GM23338 (cell line): ENCODE measurements around the gene RNF207. TPM values are rescaled to one million over a fixed set of nuclear protein-coding genes. Genes with fewer than 3 reads are reported as not detected.

ENCODE experiments used
- ATAC-seq: fragments of 200-7000 bp; cut with Tn5 transposase; 3 replicates; pipeline ENCODE4 v1.9.1; 2020
- DNase-seq: peaks from one replicate; pipeline ENCODE4 v3.0.0-alpha.2; 2015; ENCODE audit warnings: low spot score
- H2AFZ ChIP-seq: fragments of 200-600 bp; sonication (generic); 2 replicates; pipeline ENCODE4 v1.8.0; 2016; ENCODE audit warnings: antibody characterized with exemption, mild to moderate bottlenecking, moderate library complexity
- H3F3A ChIP-seq: fragments of 200-600 bp; sonication (generic); replicated peaks from 2 replicates; pipeline ENCODE4 v1.8.0; 2017; ENCODE audit warnings: antibody characterized with exemption, mixed run types, low read depth
- H3K27ac ChIP-seq: fragments of 200-600 bp; sonication (generic); 2 replicates; pipeline ENCODE4 v1.6.1; 2016; ENCODE audit warnings: low read depth
- H3K27me3 ChIP-seq: fragments of 200-600 bp; sonication (generic); 2 replicates; pipeline ENCODE4 v1.8.0; 2016; ENCODE audit warnings: mild to moderate bottlenecking, mixed run types, moderate library complexity; ENCODE audit not compliant: insufficient read depth
- H3K36me3 ChIP-seq: fragments of 200-600 bp; sonication (generic); 2 replicates; pipeline ENCODE4 v1.8.0; 2016; ENCODE audit warnings: mild to moderate bottlenecking; ENCODE audit not compliant: insufficient read depth
- H3K4me1 ChIP-seq: fragments of 200-600 bp; sonication (generic); 2 replicates; pipeline ENCODE4 v1.8.0; 2016; ENCODE audit warnings: mild to moderate bottlenecking, moderate library complexity; ENCODE audit not compliant: insufficient read depth
- H3K4me2 ChIP-seq: fragments of 200-600 bp; sonication (generic); 2 replicates; pipeline ENCODE4 v1.7.1; 2017; ENCODE audit warnings: mixed run types
- H3K4me3 ChIP-seq: fragments of 200-600 bp; sonication (generic); 2 replicates; pipeline ENCODE4 v1.6.1; 2016; ENCODE audit warnings: mixed run types
- H3K79me2 ChIP-seq: fragments of 200-600 bp; sonication (generic); replicated peaks from 2 replicates; pipeline ENCODE4 v1.8.0; 2017; ENCODE audit warnings: mild to moderate bottlenecking; ENCODE audit not compliant: insufficient read depth
- H3K9me2 ChIP-seq: fragments of 200-600 bp; sonication (generic); 2 replicates; pipeline ENCODE4 v1.8.0; 2017; ENCODE audit not compliant: insufficient read depth
- H4K20me1 ChIP-seq: fragments of 200-600 bp; sonication (generic); replicated peaks from 2 replicates; pipeline ENCODE4 v1.8.0; 2017; ENCODE audit warnings: mild to moderate bottlenecking; ENCODE audit not compliant: insufficient read depth
- H3K27ac Mint-ChIP-seq: 2 replicates; pipeline ENCODE4 v1.8.0; 2020; ENCODE audit warnings: inconsistent platforms, mild to moderate bottlenecking, moderate library complexity, mixed read lengths
- H3K27me3 Mint-ChIP-seq: 3 replicates; pipeline ENCODE4 v1.8.0; 2022; ENCODE audit warnings: low read depth, mild to moderate bottlenecking, moderate library complexity, mixed read lengths, inconsistent platforms; ENCODE audit not compliant: insufficient read depth, poor library complexity
- H3K36me3 Mint-ChIP-seq: 3 replicates; pipeline ENCODE4 v1.8.0; 2021; ENCODE audit warnings: low read depth, mild to moderate bottlenecking, inconsistent platforms, moderate library complexity, mixed read lengths
- H3K4me1 Mint-ChIP-seq: 3 replicates; pipeline ENCODE4 v1.8.0; 2020; ENCODE audit warnings: mild to moderate bottlenecking, inconsistent platforms, mixed read lengths
- H3K4me3 Mint-ChIP-seq: 3 replicates; pipeline ENCODE4 v1.8.0; 2021; ENCODE audit warnings: moderate library complexity, mild to moderate bottlenecking, inconsistent platforms, mixed read lengths
- H3K9me3 Mint-ChIP-seq: 3 replicates; pipeline ENCODE4 v1.8.0; 2020; ENCODE audit warnings: moderate library complexity, mild to moderate bottlenecking, inconsistent platforms, mixed read lengths
- CTCF ChIP-seq, 2 experiments: fragments of 200-600 bp in 1 of 2; sonication (generic) in 1 of 2; conservative IDR thresholded peaks; 2 replicates each; pipeline versions ENCODE4 v1.5.1 to v1.6.1; 2016 to 2017; ENCODE audit warnings: antibody characterized with exemption in 2 of 2, low read depth in 2 of 2, mild to moderate bottlenecking in 2 of 2, moderate library complexity in 1 of 2
- EZH2 ChIP-seq: fragments of 200-600 bp; sonication (generic); IDR thresholded peaks from one replicate; pipeline ENCODE4 v1.8.0; 2017; ENCODE audit warnings: antibody characterized with exemption, mild to moderate bottlenecking, low read depth; ENCODE audit not compliant: unreplicated experiment
- EZH2phosphoT487 ChIP-seq: fragments of 200-600 bp; sonication (generic); IDR thresholded peaks from one replicate; pipeline ENCODE4 v1.8.1; 2018; ENCODE audit warnings: antibody characterized with exemption; ENCODE audit not compliant: unreplicated experiment
- JUNB ChIP-seq: IDR thresholded peaks from one replicate; pipeline ENCODE4 v1.6.1; 2016; ENCODE audit warnings: antibody characterized with exemption; ENCODE audit not compliant: unreplicated experiment
- NANOG ChIP-seq: IDR thresholded peaks from 2 replicates; pipeline ENCODE4 v1.6.1; 2016; ENCODE audit warnings: antibody characterized with exemption, borderline replicate concordance
- POLR2AphosphoS5 ChIP-seq: IDR thresholded peaks from 2 replicates; pipeline ENCODE4 v1.6.1; 2016; ENCODE audit warnings: antibody characterized with exemption, low read depth
- STAT1 ChIP-seq: IDR thresholded peaks from one replicate; pipeline ENCODE4 v1.6.1; 2016; ENCODE audit warnings: antibody characterized with exemption; ENCODE audit not compliant: unreplicated experiment
- ZNF114 ChIP-seq: fragments of 250-450 bp; sonication (Bioruptor Pico); IDR thresholded peaks from 2 replicates; pipeline ENCODE4 v1.5.0; 2020; ENCODE audit warnings: mild to moderate bottlenecking, moderate library complexity
- ZNF331 ChIP-seq: fragments of 250-450 bp; sonication (Bioruptor Pico); IDR thresholded peaks from 2 replicates; pipeline ENCODE4 v1.5.0; 2020; ENCODE audit warnings: low read depth, mild to moderate bottlenecking, moderate library complexity
- polyA plus RNA-seq: library from polyadenylated mRNA; unstranded; fragments of >200 nt; fragmentation: Nextera tagmentation; extraction: Ambion mirVana; gene quantifications from 2 replicates; pipeline ENCODE4 v1.2.1, GENCODE V29; 2016
- total RNA-seq: library from RNA; depleted of rRNA; stranded (reverse); fragments of >200 nt; shearing (Covaris generic); gene quantifications from 2 replicates; pipeline ENCODE4 v1.2.3, GENCODE V29; 2014
- TF ChIP-seq, protein P1 (sequence below): IDR thresholded peaks from 2 replicates; pipeline ENCODE4 v1.6.1; 2016; ENCODE audit warnings: antibody characterized with exemption
- TF ChIP-seq, protein P2 (sequence below): fragments of 250-450 bp; sonication (Bioruptor Pico); IDR thresholded peaks from 2 replicates; pipeline ENCODE4 v1.5.0; 2020; ENCODE audit warnings: mild to moderate bottlenecking, moderate library complexity

Gene RNF207
- total and polyA plus RNA-seq, 2 experiments from 2014 or later: 1.7 to 2.9 TPM

GRCh38 chr1:6177681-6178380, 28.1 kb upstream of the RNF207 start:
- peaks cover 3% of the 10 kb centered on the region; the same call in 1 of the 2 replicates for H4K20me1 ChIP-seq
- Mint-ChIP-seq H3K27ac (no peak overlapping the region), H3K36me3 (no peaks in the 10 kb centered on the region; the same call in 2 of the 3 replicates), H3K4me3 (no peak overlapping the region; the same call in 2 of the 3 replicates), H3K4me1 (peaks cover 17% of the 10 kb centered on the region), H3K27me3 (peaks cover 52% of the 10 kb centered on the region), H3K9me3 (no peaks in the 10 kb centered on the region; the same call in 2 of the 3 replicates)
- H3K79me2 ChIP-seq: no peaks in the 10 kb centered on the region
- H3K4me2 ChIP-seq: no peak overlapping the region
- peaks cover 57% of the 10 kb centered on the region for H3K27me3 ChIP-seq
- ATAC-seq: no peak
- DNase-seq: no peak
- 0 out of 2 replicates have a peak, but pooled peaks cover 6% of the 10 kb centered on the region for H3K9me2 ChIP-seq
- no peaks in the 10 kb centered on the region for H3K36me3 ChIP-seq
- no peak overlapping the region for H3K27ac ChIP-seq
- H3F3A ChIP-seq: peaks cover 24% of the 10 kb centered on the region
- H3K4me1 ChIP-seq: peaks cover 16% of the 10 kb centered on the region
- no peak for TF ChIP-seq NANOG
- TF ChIP-seq, protein P1, sequence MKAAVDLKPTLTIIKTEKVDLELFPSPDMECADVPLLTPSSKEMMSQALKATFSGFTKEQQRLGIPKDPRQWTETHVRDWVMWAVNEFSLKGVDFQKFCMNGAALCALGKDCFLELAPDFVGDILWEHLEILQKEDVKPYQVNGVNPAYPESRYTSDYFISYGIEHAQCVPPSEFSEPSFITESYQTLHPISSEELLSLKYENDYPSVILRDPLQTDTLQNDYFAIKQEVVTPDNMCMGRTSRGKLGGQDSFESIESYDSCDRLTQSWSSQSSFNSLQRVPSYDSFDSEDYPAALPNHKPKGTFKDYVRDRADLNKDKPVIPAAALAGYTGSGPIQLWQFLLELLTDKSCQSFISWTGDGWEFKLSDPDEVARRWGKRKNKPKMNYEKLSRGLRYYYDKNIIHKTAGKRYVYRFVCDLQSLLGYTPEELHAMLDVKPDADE: no peak
- TF ChIP-seq, protein P2, sequence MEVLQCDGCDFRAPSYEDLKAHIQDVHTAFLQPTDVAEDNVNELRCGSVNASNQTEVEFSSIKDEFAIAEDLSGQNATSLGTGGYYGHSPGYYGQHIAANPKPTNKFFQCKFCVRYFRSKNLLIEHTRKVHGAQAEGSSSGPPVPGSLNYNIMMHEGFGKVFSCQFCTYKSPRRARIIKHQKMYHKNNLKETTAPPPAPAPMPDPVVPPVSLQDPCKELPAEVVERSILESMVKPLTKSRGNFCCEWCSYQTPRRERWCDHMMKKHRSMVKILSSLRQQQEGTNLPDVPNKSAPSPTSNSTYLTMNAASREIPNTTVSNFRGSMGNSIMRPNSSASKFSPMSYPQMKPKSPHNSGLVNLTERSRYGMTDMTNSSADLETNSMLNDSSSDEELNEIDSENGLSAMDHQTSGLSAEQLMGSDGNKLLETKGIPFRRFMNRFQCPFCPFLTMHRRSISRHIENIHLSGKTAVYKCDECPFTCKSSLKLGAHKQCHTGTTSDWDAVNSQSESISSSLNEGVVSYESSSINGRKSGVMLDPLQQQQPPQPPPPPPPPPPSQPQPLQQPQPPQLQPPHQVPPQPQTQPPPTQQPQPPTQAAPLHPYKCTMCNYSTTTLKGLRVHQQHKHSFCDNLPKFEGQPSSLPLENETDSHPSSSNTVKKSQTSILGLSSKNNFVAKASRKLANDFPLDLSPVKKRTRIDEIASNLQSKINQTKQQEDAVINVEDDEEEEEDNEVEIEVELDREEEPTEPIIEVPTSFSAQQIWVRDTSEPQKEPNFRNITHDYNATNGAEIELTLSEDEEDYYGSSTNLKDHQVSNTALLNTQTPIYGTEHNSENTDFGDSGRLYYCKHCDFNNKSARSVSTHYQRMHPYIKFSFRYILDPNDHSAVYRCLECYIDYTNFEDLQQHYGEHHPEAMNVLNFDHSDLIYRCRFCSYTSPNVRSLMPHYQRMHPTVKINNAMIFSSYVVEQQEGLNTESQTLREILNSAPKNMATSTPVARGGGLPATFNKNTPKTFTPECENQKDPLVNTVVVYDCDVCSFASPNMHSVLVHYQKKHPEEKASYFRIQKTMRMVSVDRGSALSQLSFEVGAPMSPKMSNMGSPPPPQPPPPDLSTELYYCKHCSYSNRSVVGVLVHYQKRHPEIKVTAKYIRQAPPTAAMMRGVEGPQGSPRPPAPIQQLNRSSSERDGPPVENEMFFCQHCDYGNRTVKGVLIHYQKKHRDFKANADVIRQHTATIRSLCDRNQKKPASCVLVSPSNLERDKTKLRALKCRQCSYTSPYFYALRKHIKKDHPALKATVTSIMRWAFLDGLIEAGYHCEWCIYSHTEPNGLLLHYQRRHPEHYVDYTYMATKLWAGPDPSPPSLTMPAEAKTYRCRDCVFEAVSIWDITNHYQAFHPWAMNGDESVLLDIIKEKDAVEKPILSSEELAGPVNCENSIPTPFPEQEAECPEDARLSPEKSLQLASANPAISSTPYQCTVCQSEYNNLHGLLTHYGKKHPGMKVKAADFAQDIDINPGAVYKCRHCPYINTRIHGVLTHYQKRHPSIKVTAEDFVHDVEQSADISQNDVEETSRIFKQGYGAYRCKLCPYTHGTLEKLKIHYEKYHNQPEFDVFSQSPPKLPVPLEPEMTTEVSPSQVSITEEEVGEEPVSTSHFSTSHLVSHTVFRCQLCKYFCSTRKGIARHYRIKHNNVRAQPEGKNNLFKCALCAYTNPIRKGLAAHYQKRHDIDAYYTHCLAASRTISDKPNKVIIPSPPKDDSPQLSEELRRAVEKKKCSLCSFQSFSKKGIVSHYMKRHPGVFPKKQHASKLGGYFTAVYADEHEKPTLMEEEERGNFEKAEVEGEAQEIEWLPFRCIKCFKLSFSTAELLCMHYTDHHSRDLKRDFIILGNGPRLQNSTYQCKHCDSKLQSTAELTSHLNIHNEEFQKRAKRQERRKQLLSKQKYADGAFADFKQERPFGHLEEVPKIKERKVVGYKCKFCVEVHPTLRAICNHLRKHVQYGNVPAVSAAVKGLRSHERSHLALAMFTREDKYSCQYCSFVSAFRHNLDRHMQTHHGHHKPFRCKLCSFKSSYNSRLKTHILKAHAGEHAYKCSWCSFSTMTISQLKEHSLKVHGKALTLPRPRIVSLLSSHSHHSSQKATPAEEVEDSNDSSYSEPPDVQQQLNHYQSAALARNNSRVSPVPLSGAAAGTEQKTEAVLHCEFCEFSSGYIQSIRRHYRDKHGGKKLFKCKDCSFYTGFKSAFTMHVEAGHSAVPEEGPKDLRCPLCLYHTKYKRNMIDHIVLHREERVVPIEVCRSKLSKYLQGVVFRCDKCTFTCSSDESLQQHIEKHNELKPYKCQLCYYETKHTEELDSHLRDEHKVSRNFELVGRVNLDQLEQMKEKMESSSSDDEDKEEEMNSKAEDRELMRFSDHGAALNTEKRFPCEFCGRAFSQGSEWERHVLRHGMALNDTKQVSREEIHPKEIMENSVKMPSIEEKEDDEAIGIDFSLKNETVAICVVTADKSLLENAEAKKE (CRISPR knock-in tag): no peak
- TF ChIP-seq ZNF331 (CRISPR knock-in tag): no peak
- no peak for TF ChIP-seq CTCF (conservative IDR thresholded peaks at IDR 0.05; ENCODE audit: low read depth in 2 of 2)
- no peak for TF ChIP-seq STAT1
- no peak for TF ChIP-seq EZH2phosphoT487
- no peak for TF ChIP-seq ZNF114 (CRISPR knock-in tag)
- TF ChIP-seq POLR2AphosphoS5: no peak
- TF ChIP-seq JUNB: no peak
- no peak for TF ChIP-seq EZH2
- no peak overlapping the region for H3K4me3 ChIP-seq
- no peak overlapping the region for H2AFZ ChIP-seq
